Activated CD8-positive, alpha-beta T cell treated with anti-CD3 and anti-CD28 coated beads for 36 hours (primary cell): ENCODE data around the gene KIF1C. TPM values are rescaled to one million over a fixed set of nuclear protein-coding genes. Genes with fewer than 3 reads are reported as not detected.

Experiments used
- ATAC-seq: fragments of 200-7000 bp; cut with Tn5 transposase; one replicate; pipeline ENCODE4 v1.10.0; 2021; ENCODE audit warnings: mild to moderate bottlenecking, moderate library complexity
- CTCF ChIA-PET: fragments of 350-600 bp; sonication (Branson Sonifier 250); formaldehyde crosslinking; loops from one replicate; lab custom pipeline; 2021; ENCODE audit warnings: antibody characterized with exemption; lab: Charles Lee
- POLR2A ChIA-PET: fragments of 350-600 bp; sonication (Branson Sonifier 250); formaldehyde crosslinking; loops from one replicate; lab custom pipeline; 2021; ENCODE audit warnings: antibody characterized with exemption; lab: Charles Lee
- DNase-seq: peaks from one replicate; pipeline ENCODE4 v3.0.0-alpha.2; 2020
- H3K27ac Mint-ChIP-seq: one replicate; pipeline ENCODE4 v1.8.0; 2021; ENCODE audit warnings: mild to moderate bottlenecking, mixed read lengths
- H3K27me3 Mint-ChIP-seq: one replicate; pipeline ENCODE4 v1.8.0; 2021; ENCODE audit warnings: mixed read lengths
- H3K36me3 Mint-ChIP-seq: one replicate; pipeline ENCODE4 v1.8.0; 2021; ENCODE audit warnings: low read depth, mixed read lengths
- H3K4me1 Mint-ChIP-seq: one replicate; pipeline ENCODE4 v1.8.0; 2021; ENCODE audit warnings: low read depth, mixed read lengths
- H3K4me3 Mint-ChIP-seq: one replicate; pipeline ENCODE4 v1.8.0; 2021; ENCODE audit warnings: mild to moderate bottlenecking, moderate library complexity, mixed read lengths
- H3K9me3 Mint-ChIP-seq: one replicate; pipeline ENCODE4 v1.8.0; 2021; ENCODE audit warnings: mixed read lengths
- intact Hi-C: fragments of 100-400 bp; cut with micrococcal nuclease; formaldehyde crosslinking; loops from one replicate; pipeline ENCODE4 v1.10.0; 2022
- total RNA-seq, 2 experiments: library from RNA; stranded (reverse); gene quantifications; one replicate each; pipeline ENCODE4 v1.2.3, GENCODE V29; 2021
- TF ChIP-seq, protein P1 (sequence below): fragments of 200-600 bp; IDR thresholded peaks from one replicate; pipeline ENCODE4 v1.8.0; 2022; ENCODE audit warnings: antibody characterized with exemption, mild to moderate bottlenecking

KIF1C gene
- total RNA-seq, 2 experiments from 2014 or later, result 35.7 to 37.4 TPM

DNA sequence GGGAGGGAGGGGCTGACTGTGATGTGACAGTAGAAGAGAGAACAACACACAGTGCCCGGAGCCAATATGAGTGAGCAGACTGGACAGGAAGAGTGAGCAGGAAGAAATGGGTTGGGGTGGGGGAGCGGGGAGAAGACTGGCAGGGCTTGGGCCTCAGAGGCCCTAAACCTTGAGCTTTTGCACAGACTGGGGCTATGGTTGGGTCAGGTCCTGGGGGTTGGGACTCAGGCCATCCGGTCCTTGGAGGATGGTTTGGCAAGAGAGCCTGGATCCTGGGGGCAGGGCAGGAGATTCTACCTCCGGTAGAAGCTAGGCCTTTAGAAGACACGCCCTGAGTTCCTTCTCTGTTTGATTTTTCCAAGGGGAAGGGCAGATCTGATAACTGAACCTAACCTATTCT, 11.3 kb upstream of the KIF1C start:
- peak overlapping the region; percentile 92 for H3K27ac Mint-ChIP-seq
- H3K4me3 Mint-ChIP-seq, result peak overlapping the region; percentile 85
- ATAC-seq (no peak), DNase-seq (no peak)
- H3K36me3 Mint-ChIP-seq, result peaks cover 21% of the 10 kb centered on the region
- H3K4me1 Mint-ChIP-seq, result peaks cover 28% of the 10 kb centered on the region
- ChIA-PET POLR2A (interaction anchor here (1.5 to 6.9 kb wide), 5 partner anchors 12 to 46 kb away, joined by 3 to 75 read pairs (median 11); partner anchors contain the start of genes INCA1, KIF1C, RNF167 and SLC25A11), CTCF (interaction anchor here (0.8 to 1.8 kb wide), 5 partner anchors 11 to 77 kb away, joined by 3 to 6 read pairs (median 5); partner anchors contain the start of genes INCA1, KIF1C, RNF167 and SLC25A11)
- no peaks in the 10 kb centered on the region for H3K9me3 Mint-ChIP-seq
- intact Hi-C loops, result no loop called here
- H3K27me3 Mint-ChIP-seq, result no peaks in the 10 kb centered on the region
- TF ChIP-seq, protein P1, sequence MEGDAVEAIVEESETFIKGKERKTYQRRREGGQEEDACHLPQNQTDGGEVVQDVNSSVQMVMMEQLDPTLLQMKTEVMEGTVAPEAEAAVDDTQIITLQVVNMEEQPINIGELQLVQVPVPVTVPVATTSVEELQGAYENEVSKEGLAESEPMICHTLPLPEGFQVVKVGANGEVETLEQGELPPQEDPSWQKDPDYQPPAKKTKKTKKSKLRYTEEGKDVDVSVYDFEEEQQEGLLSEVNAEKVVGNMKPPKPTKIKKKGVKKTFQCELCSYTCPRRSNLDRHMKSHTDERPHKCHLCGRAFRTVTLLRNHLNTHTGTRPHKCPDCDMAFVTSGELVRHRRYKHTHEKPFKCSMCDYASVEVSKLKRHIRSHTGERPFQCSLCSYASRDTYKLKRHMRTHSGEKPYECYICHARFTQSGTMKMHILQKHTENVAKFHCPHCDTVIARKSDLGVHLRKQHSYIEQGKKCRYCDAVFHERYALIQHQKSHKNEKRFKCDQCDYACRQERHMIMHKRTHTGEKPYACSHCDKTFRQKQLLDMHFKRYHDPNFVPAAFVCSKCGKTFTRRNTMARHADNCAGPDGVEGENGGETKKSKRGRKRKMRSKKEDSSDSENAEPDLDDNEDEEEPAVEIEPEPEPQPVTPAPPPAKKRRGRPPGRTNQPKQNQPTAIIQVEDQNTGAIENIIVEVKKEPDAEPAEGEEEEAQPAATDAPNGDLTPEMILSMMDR, result no peak

DNA sequence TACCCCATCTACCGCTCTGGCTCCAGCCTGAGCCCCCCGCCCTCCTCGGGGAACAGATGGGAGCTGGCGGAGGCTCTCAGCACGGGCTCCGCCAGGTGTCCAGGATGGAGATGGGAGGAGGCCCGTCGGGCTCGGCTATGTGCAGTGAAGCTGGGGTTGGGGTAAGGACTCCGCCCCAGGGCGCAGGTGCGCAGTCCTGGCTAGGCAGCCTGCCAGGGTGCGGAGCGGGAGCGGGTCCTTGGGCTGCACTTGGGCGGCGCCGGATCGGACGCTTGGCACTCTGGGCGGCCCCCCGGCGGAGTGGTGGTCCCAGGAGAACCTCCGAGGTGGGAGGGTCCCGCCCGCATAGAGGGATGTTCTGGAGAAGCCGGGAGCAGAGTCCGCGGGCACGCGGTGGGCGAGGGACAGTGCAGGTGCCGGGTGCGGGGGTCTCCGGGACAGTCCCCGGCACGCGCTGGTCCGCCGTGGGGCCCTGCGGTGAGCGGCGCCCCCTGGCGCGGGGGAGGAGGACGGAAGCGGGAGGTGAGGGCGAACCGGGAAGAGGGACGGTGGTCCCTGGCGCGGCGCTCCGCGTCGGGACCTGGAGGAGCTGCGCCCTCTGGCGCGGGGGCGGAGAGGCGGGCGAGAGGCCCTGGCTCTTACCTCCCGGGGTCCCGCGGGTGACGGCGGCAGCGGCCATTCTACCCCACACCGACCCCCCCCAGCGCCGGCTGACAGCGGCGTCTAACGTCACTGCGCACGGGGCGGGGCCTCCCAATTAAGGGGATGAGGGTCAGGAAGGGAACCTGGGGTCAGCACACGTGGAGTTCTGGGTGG, 10.6 kb upstream of the KIF1C start, which contains the start of gene CAMTA2:
TSS of gene CAMTA2 (minus strand) at position 725 of the 816 bp plus-strand sequence. CDS start 1,453 bp downstream, outside the sequence.
- peaks cover 25% of the 10 kb centered on the region for H3K36me3 Mint-ChIP-seq
- CTCF ChIA-PET, result interaction anchor here (0.7 to 1.8 kb wide), 9 partner anchors 10 to 78 kb away, joined by 3 to 6 read pairs (median 3); partner anchors contain the start of genes INCA1, KIF1C, RNF167 and SLC25A11
- DNase-seq (peak; percentile 92), ATAC-seq (peak; percentile 88)
- intact Hi-C loops, result no loop called here
- H3K27me3 Mint-ChIP-seq, result no peaks in the 10 kb centered on the region
- POLR2A ChIA-PET, result interaction anchor here (0.6 to 6.9 kb wide), 13 partner anchors 11 to 126 kb away, joined by 3 to 75 read pairs (median 4); partner anchors contain the start of genes INCA1, KIF1C, PFN1 and RNF167
- H3K4me1 Mint-ChIP-seq, result peaks cover 30% of the 10 kb centered on the region
- TF ChIP-seq, protein P1, result peak; percentile 64
- no peaks in the 10 kb centered on the region for H3K9me3 Mint-ChIP-seq
- H3K4me3 Mint-ChIP-seq, result peak within 1 kb of the TSS; percentile 85
- H3K27ac Mint-ChIP-seq, result peak within 1 kb of the TSS; percentile 92

DNA sequence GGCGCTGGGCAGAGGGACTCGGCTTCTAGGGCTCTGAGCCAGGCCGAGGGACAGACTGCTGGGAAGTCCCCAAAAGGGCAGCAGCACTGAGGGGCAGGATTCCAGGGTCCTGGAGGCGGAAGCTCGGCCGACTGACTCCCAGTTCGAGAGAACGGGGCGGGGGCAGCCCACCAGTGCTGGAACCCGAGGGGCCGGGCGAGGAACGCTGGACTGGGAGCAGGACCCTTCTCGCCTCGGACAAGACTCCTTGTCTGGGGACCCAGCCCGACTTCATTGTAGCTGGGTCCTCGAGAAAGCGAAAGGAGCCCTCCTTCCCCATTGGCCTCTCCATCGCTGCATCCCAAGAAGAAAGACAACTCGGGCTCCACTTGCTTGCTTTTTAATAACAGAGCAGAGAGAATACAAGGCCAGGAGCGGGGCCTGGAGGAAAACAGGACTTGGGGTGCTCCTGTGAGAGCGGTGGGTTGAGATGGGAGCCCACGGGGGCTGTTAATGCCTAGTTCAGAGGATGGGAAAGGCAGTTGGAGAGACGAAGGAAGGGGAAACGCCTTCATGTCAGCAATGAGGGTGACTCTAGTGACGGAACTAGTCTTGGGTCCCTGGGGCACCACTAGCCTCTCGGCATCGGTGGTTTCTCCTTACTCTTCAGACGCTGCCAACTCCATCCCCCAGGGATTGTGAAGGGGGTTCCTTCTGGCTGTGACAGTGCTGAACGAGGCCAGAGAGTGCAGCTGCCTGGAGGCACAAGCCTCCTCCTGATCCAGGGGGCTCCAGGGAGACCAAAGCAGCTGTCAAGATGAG, 9.8 kb upstream of the KIF1C start:
- Mint-ChIP-seq H3K27me3 (no peaks in the 10 kb centered on the region), H3K9me3 (no peaks in the 10 kb centered on the region), H3K4me1 (peaks cover 30% of the 10 kb centered on the region), H3K27ac (peak overlapping the region; percentile 92), H3K36me3 (peaks cover 21% of the 10 kb centered on the region), H3K4me3 (peak overlapping the region; percentile 85)
- ATAC-seq, result peak; percentile 10
- CTCF ChIA-PET, result interaction anchor here (0.7 to 1.9 kb wide), 8 partner anchors 8 to 80 kb away, joined by 3 to 12 read pairs (median 3); partner anchors contain the start of genes RNF167 and SLC25A11
- POLR2A ChIA-PET, result interaction anchor here (0.6 to 6.9 kb wide), 13 partner anchors 9 to 125 kb away, joined by 3 to 75 read pairs (median 4); partner anchors contain the start of genes PFN1, RNF167, SLC25A11 and SPAG7
- DNase-seq, result peak; percentile 21
- intact Hi-C loops, result no loop called here
- TF ChIP-seq, protein P1, result no peak

DNA sequence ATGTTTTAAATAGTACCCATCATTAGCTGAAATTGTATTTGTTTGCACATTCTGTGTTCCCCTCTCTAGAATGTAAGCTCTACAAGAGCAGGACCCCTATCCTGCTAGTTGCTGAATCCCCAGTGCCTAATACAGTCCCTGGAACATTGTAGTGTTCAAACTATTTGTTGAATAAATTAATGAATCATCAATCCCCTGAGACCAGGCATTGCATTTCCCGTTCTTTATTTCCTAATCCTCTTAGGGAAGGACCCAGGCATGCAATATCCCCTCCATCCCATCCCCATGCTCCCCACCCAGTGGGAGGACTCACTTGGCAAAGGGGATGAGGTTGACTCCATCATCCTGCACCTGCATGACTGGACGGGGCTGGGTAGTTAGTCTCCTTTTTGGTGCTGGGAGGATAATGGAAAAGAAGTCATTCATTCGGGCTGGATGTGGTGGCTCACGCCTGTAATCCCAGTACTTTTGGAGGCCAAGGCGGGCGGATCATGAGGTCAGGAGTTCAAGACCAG, 3.6 kb upstream of the KIF1C start:
- ChIA-PET CTCF (interaction anchor here (1.0 to 1.3 kb wide), 2 partner anchors 13 to 85 kb away, joined by 3 read pairs; no protein-coding TSS in a partner anchor), POLR2A (no interaction called here)
- Mint-ChIP-seq H3K27me3 (peaks cover 1% of the 10 kb centered on the region), H3K4me1 (peaks cover 24% of the 10 kb centered on the region), H3K4me3 (no peak overlapping the region), H3K9me3 (no peaks in the 10 kb centered on the region), H3K36me3 (peaks cover 16% of the 10 kb centered on the region), H3K27ac (no peak overlapping the region)
- TF ChIP-seq, protein P1, result no peak
- intact Hi-C loops, result no loop called here
- DNase-seq (no peak), ATAC-seq (no peak)
